Adrenal gland (tissue), 5 donors: ENCODE results near the gene TAF4.

ENCODE experiments used
- CTCF ChIP-seq, 6 experiments: fragments of 450-650 bp in 4 of 6; fragments of 200-600 bp in 2 of 6; sonication (generic) in 1 of 6; IDR thresholded peaks; 1 replicate in 5 of 6; 2 replicates in 1 of 6; pipeline versions ENCODE4 v1.5.1 to v1.8.0; 2016 to 2021; ENCODE audit warnings: antibody characterized with exemption in 6 of 6, mild to moderate bottlenecking in 2 of 6, moderate library complexity in 1 of 6
- POLR2A ChIP-seq, 2 donors: fragments of 450-650 bp; IDR thresholded peaks; one replicate each; pipeline ENCODE4 v1.6.1; 2017; ENCODE audit warnings: antibody characterized with exemption in 2 of 2, mild to moderate bottlenecking in 2 of 2, moderate library complexity in 1 of 2
- donor health status: DM: no; HTN: no; CAD: no.

GRCh38 chr20:62042025-62042820 lies 23.5 kb downstream of the TAF4 start:
- TF ChIP-seq CTCF (IDR thresholded peaks at IDR 0.05) (no peak), POLR2A (IDR thresholded peaks at IDR 0.05) (no peak)
